Epithelial cell of proximal tubule (primary cell): Measurements from ENCODE around the gene MAGOH. TPM values are rescaled to one million over a fixed set of nuclear protein-coding genes. Genes with fewer than 3 reads are reported as not detected.
"Not testable (repeated sequence)": the region's sequence is repeated elsewhere in the genome, so short reads cannot be mapped to it uniquely, and the experiment has no call there.

ENCODE experiments used
- DNase-seq: peaks from one replicate; pipeline ENCODE4 v3.0.0-alpha.2; 2011; ENCODE audit warnings: low read depth
- H3K4me3 ChIP-seq: 2 replicates; pipeline ENCODE4 v1.5.1; 2011; ENCODE audit warnings: low read depth, mild to moderate bottlenecking, low read length
- CTCF ChIP-seq: conservative IDR thresholded peaks from 2 replicates; pipeline ENCODE4 v1.5.1; 2012; ENCODE audit warnings: low read depth, mild to moderate bottlenecking, low read length
- total RNA-seq: library from RNA; depleted of rRNA; stranded (reverse); fragments of >200 nt; gene quantifications from 2 replicates; pipeline ENCODE4 v1.2.3, GENCODE V29; 2015

Gene MAGOH
- total RNA-seq, 1 donor from 2014 or later = 24.8 TPM

- no peak for DNase-seq
- no peak overlapping the region for H3K4me3 ChIP-seq
- TF ChIP-seq CTCF = no peak
Observed at GRCh38 chr1:53210352-53210751, 28.0 kb downstream of the MAGOH start.

- no peak overlapping the region for H3K4me3 ChIP-seq
- no peak for TF ChIP-seq CTCF
- no peak for DNase-seq
Observed at GRCh38 chr1:53207726-53208125, 30.6 kb downstream of the MAGOH start.

GRCh38 chr1:53206735-53207379, 31.5 kb downstream of the MAGOH start:
- no peak for DNase-seq
- H3K4me3 ChIP-seq = no peak overlapping the region
- TF ChIP-seq CTCF = no peak

GRCh38 chr1:53206083-53206685, 32.1 kb downstream of the MAGOH start:
- not testable (repeated sequence) for DNase-seq, H3K4me3 ChIP-seq

GRCh38 chr1:53205496-53205895, 32.8 kb downstream of the MAGOH start:
- H3K4me3 ChIP-seq, DNase-seq: not testable (repeated sequence)

- H3K4me3 ChIP-seq = no peak overlapping the region
- no peak for DNase-seq
- no peak for TF ChIP-seq CTCF
Observed at GRCh38 chr1:53203466-53203865, 34.9 kb downstream of the MAGOH start.

- H3K4me3 ChIP-seq = peak overlapping the region; percentile 98
- TF ChIP-seq CTCF = no peak
- DNase-seq = no peak
Observed at GRCh38 chr1:53198241-53198651, 40.1 kb downstream of the MAGOH start.
